ENCODE results near the gene DENND1A.

GRCh38 chr9:123639743-123640142 lies 290.2 kb downstream of the DENND1A start:
- TF ChIP-seq, protein P1, sequence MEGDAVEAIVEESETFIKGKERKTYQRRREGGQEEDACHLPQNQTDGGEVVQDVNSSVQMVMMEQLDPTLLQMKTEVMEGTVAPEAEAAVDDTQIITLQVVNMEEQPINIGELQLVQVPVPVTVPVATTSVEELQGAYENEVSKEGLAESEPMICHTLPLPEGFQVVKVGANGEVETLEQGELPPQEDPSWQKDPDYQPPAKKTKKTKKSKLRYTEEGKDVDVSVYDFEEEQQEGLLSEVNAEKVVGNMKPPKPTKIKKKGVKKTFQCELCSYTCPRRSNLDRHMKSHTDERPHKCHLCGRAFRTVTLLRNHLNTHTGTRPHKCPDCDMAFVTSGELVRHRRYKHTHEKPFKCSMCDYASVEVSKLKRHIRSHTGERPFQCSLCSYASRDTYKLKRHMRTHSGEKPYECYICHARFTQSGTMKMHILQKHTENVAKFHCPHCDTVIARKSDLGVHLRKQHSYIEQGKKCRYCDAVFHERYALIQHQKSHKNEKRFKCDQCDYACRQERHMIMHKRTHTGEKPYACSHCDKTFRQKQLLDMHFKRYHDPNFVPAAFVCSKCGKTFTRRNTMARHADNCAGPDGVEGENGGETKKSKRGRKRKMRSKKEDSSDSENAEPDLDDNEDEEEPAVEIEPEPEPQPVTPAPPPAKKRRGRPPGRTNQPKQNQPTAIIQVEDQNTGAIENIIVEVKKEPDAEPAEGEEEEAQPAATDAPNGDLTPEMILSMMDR (IDR thresholded peaks at IDR 0.05): no peak
- TF ChIP-seq POLR2A (IDR thresholded peaks at IDR 0.05): no peak

Data from adrenal gland (tissue), 5 donors.